ENCODE results near the gene CTSO. TPM values are rescaled to one million over a fixed set of nuclear protein-coding genes. Genes with fewer than 3 reads are reported as not detected.

The CTSO gene
- total RNA-seq = 10 to 100 TPM; 12.9 to 13.1 TPM
- polyA plus RNA-seq = 10 to 100 TPM; 28.5 to 44.0 TPM

- peaks cover 17% of the 10 kb centered on the region for H3K4me1 ChIP-seq (ENCODE audit: insufficient read depth, low read length)
- no peaks in the 10 kb centered on the region for H3K36me3 ChIP-seq (ENCODE audit: insufficient read depth, low read length)
- peak within 1 kb of the TSS; percentile 47 to 92 for H3K4me3 ChIP-seq (ENCODE audit: low read length in 2 of 2)
- H3K9me3 ChIP-seq (ENCODE audit: control insufficient read depth in 1 of 2, low read length in 2 of 2) = no peaks in the 10 kb centered on the region
- ChIA-PET CTCF (ENCODE audit: partially characterized antibody) (interaction anchor here (0.7 to 2.7 kb wide), 11 partner anchors 10 to 1404 kb away, joined by 3 to 15 read pairs (median 4); partner anchors contain the start of gene PLRG1), POLR2A (ENCODE audit: partially characterized antibody) (interaction anchor here (0.7 to 2.5 kb wide), 3 partner anchors 578 to 1404 kb away, joined by 3 to 14 read pairs (median 4); partner anchors contain the start of gene PLRG1)
- peak; percentile 72 to 79 (median 76) for DNase-seq
- Mint-ChIP-seq H3K36me3 (peaks cover 0 to 6% of the 10 kb centered on the region in 2 donors), H3K27ac (peak within 1 kb of the TSS; percentile 99 to 100 (median 99)), H3K4me1 (peaks cover 10 to 38% (median 27%) of the 10 kb centered on the region in 4 donors), H3K4me3 (peak within 1 kb of the TSS; percentile 97 to 100 (median 99)), H3K27me3 (peaks cover 2 to 4% of the 10 kb centered on the region in 2 donors), H3K9me3 (no peaks in the 10 kb centered on the region)
- intact Hi-C loops (cut with micrococcal nuclease) = loop anchor here (1.0 to 5.0 kb wide), 4 partner anchors 144 to 1621 kb away; partner anchors contain the start of genes MAP9 and PLRG1
- no peaks in the 10 kb centered on the region for H3K27me3 ChIP-seq (ENCODE audit: insufficient read depth, low read length)
- H3K27ac ChIP-seq (ENCODE audit: low read depth, low read length) = peak within 1 kb of the TSS; percentile 87
These were observed at the start of gene CTSO for GRCh38 chr4:155953151-155954117. CTSO (minus strand) TSS chr4:155953866; CDS start chr4:155953847, 19 bp downstream.

- POLR2A ChIA-PET (ENCODE audit: partially characterized antibody) = no interaction called here
- Histone ChIP-seq H3K4me1 (ENCODE audit: insufficient read depth, low read length) (no peaks in the 10 kb centered on the region), H3K27ac (ENCODE audit: low read depth, low read length) (no peak overlapping the region), H3K9me3 (ENCODE audit: control insufficient read depth in 1 of 2, low read length in 2 of 2) (no peaks in the 10 kb centered on the region), H3K4me3 (ENCODE audit: low read length in 2 of 2) (no peak overlapping the region), H3K36me3 (ENCODE audit: insufficient read depth, low read length) (no peaks in the 10 kb centered on the region), H3K27me3 (ENCODE audit: insufficient read depth, low read length) (no peaks in the 10 kb centered on the region)
- intact Hi-C loops (cut with micrococcal nuclease) = no loop called here
- no peaks in the 10 kb centered on the region for H3K4me1 Mint-ChIP-seq
- no peak for DNase-seq
- no peak overlapping the region for H3K4me3 Mint-ChIP-seq
- CTCF ChIA-PET (ENCODE audit: partially characterized antibody) = no interaction called here
- H3K27me3 Mint-ChIP-seq = peaks cover 2% of the 10 kb centered on the region in 2 donors
- no peaks in the 10 kb centered on the region for H3K36me3 Mint-ChIP-seq
- H3K27ac Mint-ChIP-seq = no peak overlapping the region
- peaks cover 0 to 9% (median 2%) of the 10 kb centered on the region in 8 donors for H3K9me3 Mint-ChIP-seq
These were observed 46.8 kb upstream of the CTSO start for GRCh38 chr4:156000491-156000890.

GRCh38 chr4:155999725-156000124, 46.1 kb upstream of the CTSO start:
- Mint-ChIP-seq H3K36me3 (no peaks in the 10 kb centered on the region), H3K27me3 (peaks cover 2% of the 10 kb centered on the region in 2 donors), H3K9me3 (peaks cover 0 to 9% (median 2%) of the 10 kb centered on the region in 8 donors), H3K27ac (no peak overlapping the region), H3K4me1 (no peaks in the 10 kb centered on the region), H3K4me3 (no peak overlapping the region)
- Histone ChIP-seq H3K36me3 (ENCODE audit: insufficient read depth, low read length) (no peaks in the 10 kb centered on the region), H3K4me1 (ENCODE audit: insufficient read depth, low read length) (no peaks in the 10 kb centered on the region), H3K27me3 (ENCODE audit: insufficient read depth, low read length) (no peaks in the 10 kb centered on the region), H3K27ac (ENCODE audit: low read depth, low read length) (no peak overlapping the region), H3K4me3 (ENCODE audit: low read length in 2 of 2) (no peak overlapping the region), H3K9me3 (ENCODE audit: control insufficient read depth in 1 of 2, low read length in 2 of 2) (no peaks in the 10 kb centered on the region)
- intact Hi-C loops (cut with micrococcal nuclease) = no loop called here
- ChIA-PET POLR2A (ENCODE audit: partially characterized antibody) (no interaction called here), CTCF (ENCODE audit: partially characterized antibody) (no interaction called here)
- no peak for DNase-seq

- Mint-ChIP-seq H3K9me3 (peaks cover 0 to 3% (median 0%) of the 10 kb centered on the region in 8 donors), H3K36me3 (no peaks in the 10 kb centered on the region), H3K4me1 (no peaks in the 10 kb centered on the region), H3K4me3 (no peak overlapping the region), H3K27ac (no peak overlapping the region), H3K27me3 (peaks cover 0 to 2% of the 10 kb centered on the region in 2 donors)
- Histone ChIP-seq H3K9me3 (ENCODE audit: control insufficient read depth in 1 of 2, low read length in 2 of 2) (no peaks in the 10 kb centered on the region), H3K4me1 (ENCODE audit: insufficient read depth, low read length) (no peaks in the 10 kb centered on the region), H3K27ac (ENCODE audit: low read depth, low read length) (no peak overlapping the region), H3K4me3 (ENCODE audit: low read length in 2 of 2) (no peak overlapping the region), H3K36me3 (ENCODE audit: insufficient read depth, low read length) (no peaks in the 10 kb centered on the region), H3K27me3 (ENCODE audit: insufficient read depth, low read length) (no peaks in the 10 kb centered on the region)
- ChIA-PET CTCF (ENCODE audit: partially characterized antibody) (no interaction called here), POLR2A (ENCODE audit: partially characterized antibody) (no interaction called here)
- intact Hi-C loops (cut with micrococcal nuclease) = no loop called here
- DNase-seq = no peak
These were observed 41.4 kb upstream of the CTSO start for GRCh38 chr4:155995069-155995468.

GRCh38 chr4:155984106-155984797, 30.6 kb upstream of the CTSO start:
- CTCF ChIA-PET (ENCODE audit: partially characterized antibody) = no interaction called here
- no peak overlapping the region for H3K4me3 Mint-ChIP-seq
- no peaks in the 10 kb centered on the region for H3K9me3 ChIP-seq (ENCODE audit: control insufficient read depth in 1 of 2, low read length in 2 of 2)
- DNase-seq = no peak
- no peaks in the 10 kb centered on the region for H3K36me3 ChIP-seq (ENCODE audit: insufficient read depth, low read length)
- H3K27ac ChIP-seq (ENCODE audit: low read depth, low read length) = no peak overlapping the region
- H3K27ac Mint-ChIP-seq = no peak overlapping the region
- H3K4me3 ChIP-seq (ENCODE audit: low read length in 2 of 2) = no peak overlapping the region
- intact Hi-C loops (cut with micrococcal nuclease) = no loop called here
- H3K27me3 ChIP-seq (ENCODE audit: insufficient read depth, low read length) = no peaks in the 10 kb centered on the region
- H3K4me1 Mint-ChIP-seq = no peaks in the 10 kb centered on the region
- H3K9me3 Mint-ChIP-seq = peaks cover 0 to 6% (median 2%) of the 10 kb centered on the region in 8 donors
- no peaks in the 10 kb centered on the region for H3K4me1 ChIP-seq (ENCODE audit: insufficient read depth, low read length)
- POLR2A ChIA-PET (ENCODE audit: partially characterized antibody) = no interaction called here
- peaks cover 5 to 6% of the 10 kb centered on the region in 2 donors for H3K27me3 Mint-ChIP-seq
- H3K36me3 Mint-ChIP-seq = no peaks in the 10 kb centered on the region

GRCh38 chr4:155982736-155983385, 29.2 kb upstream of the CTSO start:
- Histone ChIP-seq H3K27ac (ENCODE audit: low read depth, low read length) (no peak overlapping the region), H3K27me3 (ENCODE audit: insufficient read depth, low read length) (no peaks in the 10 kb centered on the region), H3K9me3 (ENCODE audit: control insufficient read depth in 1 of 2, low read length in 2 of 2) (no peaks in the 10 kb centered on the region), H3K4me1 (ENCODE audit: insufficient read depth, low read length) (no peaks in the 10 kb centered on the region), H3K4me3 (ENCODE audit: low read length in 2 of 2) (no peak overlapping the region), H3K36me3 (ENCODE audit: insufficient read depth, low read length) (no peaks in the 10 kb centered on the region)
- Mint-ChIP-seq H3K4me1 (no peaks in the 10 kb centered on the region), H3K36me3 (no peaks in the 10 kb centered on the region), H3K4me3 (no peak overlapping the region), H3K27ac (no peak overlapping the region), H3K27me3 (peaks cover 5 to 6% of the 10 kb centered on the region in 2 donors), H3K9me3 (peaks cover 0 to 10% (median 3%) of the 10 kb centered on the region in 8 donors)
- DNase-seq = no peak
- ChIA-PET CTCF (ENCODE audit: partially characterized antibody) (interaction anchor here (1.0 kb wide), 1 partner anchor 15 kb away, joined by 3 read pairs; no protein-coding TSS in a partner anchor), POLR2A (ENCODE audit: partially characterized antibody) (no interaction called here)
- intact Hi-C loops (cut with micrococcal nuclease) = no loop called here

All from CD4-positive, alpha-beta memory T cell (primary cell).